AG08395 (cell line): ENCODE results near the gene CDC16.

ENCODE experiments used
- DNase-seq: peaks from one replicate; pipeline ENCODE4 v3.0.0; 2012; ENCODE audit warnings: mixed read lengths, low spot score

CDC16 gene

DNA sequence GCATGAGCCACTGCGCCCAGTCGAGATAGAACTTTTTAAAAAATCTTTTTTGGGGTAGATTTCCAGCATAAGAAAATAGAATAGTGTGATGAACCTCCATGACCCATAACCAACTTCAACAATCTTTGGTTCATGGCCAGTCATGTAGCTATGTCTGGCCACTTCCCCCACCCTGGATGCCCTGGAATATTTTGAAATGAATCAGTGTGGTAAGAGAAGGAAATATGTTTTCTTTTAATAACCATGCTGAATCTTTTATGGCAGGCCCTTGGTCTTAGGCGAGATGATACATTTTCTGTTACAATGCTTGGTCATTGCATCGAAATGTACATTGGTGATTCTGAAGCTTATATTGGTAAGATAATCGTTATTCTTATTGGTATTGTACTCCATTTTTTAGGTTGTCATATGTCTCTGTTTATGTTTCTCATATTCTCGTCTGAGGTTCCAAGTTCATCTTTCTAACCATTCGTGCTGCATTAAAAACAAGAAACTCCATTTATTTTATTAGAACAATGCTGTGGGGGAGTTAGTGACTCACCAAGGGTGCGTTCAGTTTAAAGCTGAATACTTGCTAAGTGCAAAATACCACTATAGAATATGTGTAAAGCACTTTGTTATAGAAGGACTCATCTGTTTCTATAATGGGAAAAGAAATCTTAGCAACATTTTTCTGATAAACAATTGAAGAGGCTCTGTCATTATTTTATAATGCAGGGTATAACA lies 30.4 kb downstream of the CDC16 start:
- DNase-seq: peak; percentile 53

DNA sequence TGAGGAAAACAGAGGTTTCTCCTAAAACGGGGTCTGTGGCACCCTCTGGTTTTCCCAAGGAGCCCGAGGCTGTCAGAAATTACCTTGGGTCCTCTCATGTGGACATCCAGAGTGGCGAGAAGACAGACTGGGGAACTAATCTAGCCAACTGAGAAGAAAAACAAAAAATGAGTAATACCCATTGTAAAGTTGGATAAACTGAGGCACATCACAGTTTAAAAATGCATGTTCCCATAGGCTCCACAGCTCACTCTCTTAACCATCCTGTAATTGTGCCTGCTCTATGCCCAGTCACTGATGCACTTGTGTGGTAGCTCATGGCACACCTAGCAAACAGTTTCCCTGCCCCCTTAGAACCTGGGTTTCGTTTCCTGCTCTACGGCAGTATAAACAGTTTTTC lies 31.5 kb downstream of the CDC16 start:
- no peak for DNase-seq

DNA sequence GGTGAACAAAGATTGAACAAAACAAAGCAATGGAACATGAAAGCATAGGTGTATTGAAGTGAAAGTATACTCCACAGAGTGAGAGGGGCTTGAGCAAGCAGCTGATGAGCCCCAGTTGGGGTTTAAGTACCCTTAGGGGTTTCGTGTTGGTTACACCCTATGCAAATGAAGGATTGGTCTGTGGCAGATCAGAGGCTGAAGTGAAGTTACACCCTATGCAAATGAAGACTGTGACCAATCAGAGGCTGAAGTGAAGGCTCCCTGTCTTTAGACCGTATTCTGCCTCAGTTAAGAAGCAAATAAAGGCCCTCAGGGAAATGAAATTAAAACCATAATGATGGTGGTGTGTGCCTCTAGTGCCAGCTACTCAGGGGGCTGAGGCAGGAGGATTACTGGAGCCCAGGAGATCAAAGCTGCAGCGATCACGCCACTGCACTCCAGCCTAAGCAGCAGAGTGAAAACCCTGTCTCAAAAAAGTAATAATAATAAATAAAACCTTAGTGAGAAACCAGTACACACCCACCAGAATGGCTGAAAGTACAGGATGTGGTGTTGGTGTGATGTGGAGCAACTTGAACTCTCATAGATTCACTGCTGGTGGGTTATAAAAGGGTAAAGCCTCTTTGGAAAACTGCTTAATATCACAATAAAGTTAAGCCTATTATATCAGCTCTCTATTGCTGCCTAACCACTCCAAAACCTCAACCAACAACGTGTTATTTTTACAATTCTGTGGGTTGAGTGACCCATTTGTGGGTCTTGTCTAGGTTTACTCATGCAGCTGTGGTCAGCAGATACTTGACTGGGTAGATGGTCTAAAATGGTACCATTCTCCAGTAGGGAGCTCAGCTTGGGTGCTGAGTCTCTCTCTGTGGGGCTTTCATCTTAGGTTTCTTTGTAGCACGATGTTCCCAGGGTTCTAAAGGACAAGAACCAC lies 33.9 kb downstream of the CDC16 start:
- DNase-seq: no peak

DNA sequence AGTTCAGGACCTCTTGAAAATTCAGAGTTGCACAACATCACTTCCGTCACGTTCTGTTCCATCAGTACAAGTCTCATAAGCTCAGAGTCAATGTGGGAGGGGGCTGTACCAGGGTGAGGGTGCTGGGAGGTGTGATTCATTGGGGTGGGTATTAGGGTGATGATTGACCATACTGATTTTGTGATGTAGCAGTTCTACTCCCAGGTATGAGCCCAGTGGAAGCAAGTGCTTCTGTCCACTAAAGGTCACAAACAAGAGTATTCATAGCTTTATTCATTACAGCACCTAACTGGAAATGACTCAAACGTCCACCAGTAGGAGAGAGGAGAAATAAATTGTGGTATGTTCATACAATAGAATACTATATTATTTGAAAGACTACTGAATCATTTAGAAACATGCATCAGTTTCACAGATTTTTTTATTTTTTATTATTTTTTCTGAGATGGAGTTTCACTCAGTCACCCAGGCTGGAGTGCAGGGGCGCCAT lies 34.6 kb downstream of the CDC16 start:
- no peak for DNase-seq

DNA sequence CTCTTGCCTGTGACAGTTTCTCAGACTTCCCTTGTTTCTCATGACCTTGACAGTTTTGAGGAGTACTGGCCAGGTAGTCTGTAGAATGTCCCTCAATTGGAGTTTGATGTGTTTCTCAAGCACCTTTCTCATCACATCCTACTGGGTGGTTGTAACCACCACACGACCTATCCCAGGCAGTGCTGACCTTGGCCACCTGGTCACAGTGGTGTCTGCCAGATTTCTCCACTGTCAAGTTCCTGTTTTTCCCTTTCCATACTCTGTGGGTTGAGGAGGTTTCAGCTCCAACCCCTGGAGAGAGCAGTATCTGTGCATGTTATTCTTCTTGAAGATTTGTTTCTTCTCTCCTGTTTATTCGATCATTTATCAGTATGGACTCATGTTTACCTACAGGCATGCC lies 38.3 kb downstream of the CDC16 start:
- no peak for DNase-seq

DNA sequence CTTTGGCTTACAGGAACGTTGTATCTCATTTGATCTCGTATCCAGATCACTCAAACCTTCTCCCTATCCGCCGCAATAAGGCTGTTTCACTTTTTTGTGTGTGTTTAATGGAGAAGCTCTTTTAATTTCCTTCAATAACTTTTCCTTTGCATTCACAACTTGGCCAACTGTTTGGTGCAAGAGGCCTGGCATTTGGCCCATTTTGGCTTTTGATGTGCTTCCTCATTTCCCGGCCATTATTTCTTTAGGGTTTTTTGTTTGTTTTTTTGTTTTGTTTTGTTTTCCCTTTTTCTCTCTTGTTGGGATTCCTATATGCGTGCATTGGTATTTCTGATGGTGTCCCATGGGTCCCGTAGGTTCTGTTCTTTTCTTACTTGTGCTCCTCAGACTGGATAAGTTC lies 40.6 kb downstream of the CDC16 start:
- DNase-seq: no peak

DNA sequence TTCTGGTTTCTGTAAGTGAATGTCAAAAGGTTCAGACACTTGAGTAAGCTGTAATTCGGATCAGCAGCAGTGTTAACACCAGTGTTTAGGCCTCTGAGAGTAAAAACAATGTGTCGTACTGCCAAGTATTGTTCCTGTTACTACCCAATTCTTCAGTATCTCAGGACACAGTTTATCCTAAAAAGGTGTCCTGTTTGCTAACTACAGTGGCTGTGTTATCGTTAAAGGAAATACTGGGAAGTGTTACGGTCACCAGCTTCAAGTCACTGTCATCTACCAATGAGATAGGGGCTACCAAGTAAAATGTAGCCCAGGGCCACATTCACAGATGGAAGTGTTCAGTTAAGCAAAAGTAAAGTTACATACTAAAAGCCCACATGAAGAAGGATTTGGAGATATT lies 44.4 kb downstream of the CDC16 start:
- no peak for DNase-seq

DNA sequence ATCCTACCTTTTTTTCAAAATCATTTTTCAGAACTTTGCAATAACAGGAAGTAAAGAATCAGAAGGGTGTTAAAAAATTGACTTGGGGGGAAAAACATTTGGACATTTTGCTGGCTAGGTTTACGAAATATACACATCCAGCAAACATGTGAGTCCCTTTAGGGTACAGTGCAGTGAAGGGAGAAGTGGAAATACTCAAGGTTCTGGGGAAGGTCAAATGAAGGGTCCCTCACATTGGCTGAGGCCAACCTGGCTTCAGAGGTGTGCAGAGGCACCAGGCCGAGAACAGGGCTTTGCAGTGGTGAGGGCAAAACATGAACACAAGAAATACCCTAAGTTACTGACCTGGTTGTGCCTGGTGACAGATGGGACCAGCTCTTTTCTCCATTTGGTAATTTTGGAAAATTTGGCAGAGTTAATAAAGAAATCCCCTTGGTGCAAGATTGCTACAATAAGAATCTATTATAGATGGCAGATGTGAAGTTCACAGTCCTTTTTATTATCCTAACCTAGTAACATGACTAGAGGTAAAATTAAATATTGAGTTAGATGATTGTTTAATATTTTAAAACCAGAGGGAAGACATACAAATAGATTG lies 45.2 kb downstream of the CDC16 start:
- no peak for DNase-seq

DNA sequence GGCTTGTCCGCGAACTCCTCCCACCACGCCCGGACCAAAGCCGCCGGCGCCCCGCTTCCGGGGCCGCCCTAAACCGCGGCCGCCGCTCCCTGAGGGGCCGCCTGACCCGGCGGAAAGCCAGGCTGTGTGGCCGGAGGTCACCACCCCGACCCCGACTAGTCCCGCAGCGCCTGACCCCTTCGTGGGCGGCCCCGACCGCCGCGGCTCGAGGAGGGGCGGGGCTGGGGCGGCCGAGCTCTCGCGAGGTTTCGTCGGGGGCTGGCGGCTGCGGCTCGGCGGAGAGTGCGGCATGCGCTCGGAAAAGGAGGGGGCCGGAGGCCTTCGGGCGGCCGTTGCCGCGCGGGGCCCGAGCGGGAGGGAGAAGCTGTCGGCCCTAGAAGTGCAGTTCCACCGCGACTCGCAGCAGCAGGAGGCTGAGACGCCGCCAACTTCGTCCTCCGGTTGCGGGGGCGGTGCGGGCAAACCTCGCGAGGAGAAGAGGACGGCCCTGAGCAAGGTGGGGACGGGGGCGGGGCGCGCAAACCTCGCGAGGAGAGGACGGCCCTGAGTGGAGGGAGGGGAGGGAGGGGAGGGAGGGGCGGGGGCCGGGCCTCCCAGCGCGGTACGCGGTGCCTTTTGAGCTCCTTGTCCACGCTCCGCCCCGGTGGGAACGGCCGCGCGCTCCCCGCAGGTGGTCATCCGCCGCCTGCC lies 46.8 kb downstream of the CDC16 start, which contains the start of gene UPF3A:
Gene UPF3A (plus strand): TSS at position 251 of the 690 bp plus-strand sequence. CDS start 39 bp downstream, at position 290.
- peak; percentile 91 for DNase-seq

DNA sequence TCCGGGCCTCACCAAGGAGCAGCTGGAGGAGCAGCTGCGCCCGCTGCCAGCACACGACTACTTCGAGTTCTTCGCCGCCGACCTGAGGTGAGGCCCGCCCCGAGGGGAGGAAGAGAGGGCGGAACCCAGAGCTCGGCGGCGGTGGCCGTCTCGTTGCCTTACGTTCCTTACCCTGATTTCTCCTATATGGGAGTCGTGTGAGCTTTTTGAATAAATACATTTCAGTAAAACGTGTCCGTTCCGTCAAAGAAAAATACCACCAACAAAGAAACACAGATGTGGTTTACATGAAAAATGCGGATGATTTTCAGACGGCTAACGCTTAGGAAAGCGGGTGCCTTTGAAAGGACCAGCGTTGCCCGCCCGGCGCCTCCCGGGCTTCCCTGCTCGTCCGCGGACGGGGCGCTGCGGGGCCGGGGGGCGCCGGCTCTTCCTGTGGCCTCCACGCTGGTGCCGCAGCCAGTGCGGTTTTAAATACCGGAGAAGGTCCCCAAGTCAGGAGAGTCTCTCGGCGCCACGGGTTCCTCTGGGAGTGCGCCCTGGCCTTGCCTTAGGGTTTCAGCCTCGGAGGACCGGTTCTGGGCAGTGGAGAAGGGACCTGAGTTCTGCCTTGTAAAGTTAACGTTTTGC lies 47.5 kb downstream of the CDC16 start:
- DNase-seq: peak; percentile 58

DNA sequence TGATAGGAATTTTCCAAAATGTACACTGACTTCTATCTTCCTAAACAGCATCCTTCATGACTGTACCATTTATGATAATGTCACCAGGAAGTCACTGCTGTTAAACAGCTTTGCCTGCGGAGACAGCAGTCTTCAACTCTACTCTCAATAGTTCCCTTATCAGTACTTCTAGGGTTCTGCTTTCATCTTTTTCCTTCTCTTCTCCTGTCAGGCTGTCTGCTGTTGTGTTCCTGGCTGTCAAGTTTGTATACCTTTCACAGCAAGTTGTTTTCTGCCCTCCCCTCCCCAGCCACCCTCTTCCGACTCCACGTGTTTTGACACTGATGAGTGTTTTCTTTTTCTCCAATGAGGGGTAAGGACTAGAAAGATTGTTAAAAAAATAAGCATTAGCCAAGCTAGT lies 48.9 kb downstream of the CDC16 start:
- no peak for DNase-seq

DNA sequence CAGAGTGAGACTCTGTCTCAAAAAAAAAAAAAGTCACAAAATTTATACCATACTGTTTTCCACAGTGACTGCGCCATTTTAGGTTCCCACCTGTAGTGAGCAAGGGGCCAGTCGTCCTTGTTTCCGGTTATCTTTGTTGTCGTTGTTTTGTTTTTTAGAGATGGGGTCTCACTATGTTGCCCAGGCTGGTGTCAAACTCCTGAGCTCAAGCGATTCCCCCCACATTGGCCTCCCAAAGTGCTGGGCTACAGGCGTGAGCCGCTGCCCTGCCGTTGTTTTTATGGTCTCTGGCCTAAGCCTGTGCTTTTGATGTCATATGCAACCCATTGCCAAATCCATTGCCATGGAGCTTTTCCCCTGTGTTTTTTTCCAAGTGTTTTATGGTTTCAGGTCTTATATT lies 50.0 kb downstream of the CDC16 start:
- no peak for DNase-seq

DNA sequence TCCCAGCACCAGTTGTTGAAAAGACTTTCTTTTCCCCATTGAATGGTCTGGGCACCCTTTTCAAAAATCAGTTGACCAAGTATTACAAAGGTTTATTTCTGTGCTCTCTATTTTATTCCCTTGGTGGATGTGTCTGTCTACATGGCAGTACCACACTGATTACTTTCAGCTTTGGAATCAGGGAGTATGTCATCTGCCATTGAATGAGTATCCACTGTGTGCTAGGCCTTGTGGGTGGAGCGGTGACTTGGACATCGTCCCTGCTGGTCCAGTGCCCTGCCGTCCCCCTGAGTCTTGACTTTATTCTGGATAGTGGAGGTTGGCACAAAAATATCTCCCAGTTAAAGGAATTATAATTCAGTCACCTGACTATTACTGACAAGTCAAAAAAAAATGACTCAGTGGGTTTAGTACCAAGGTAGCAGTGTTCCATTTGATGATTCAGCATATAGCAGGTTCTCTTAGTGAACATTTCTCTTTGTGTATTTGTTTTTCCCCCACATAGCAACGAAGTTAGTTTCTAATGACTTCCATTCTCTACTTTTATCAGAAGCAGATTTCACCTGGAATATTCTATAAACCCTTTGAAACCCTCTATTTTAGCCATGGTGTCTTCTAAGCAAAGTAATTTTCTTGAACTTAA lies 50.6 kb downstream of the CDC16 start:
- DNase-seq: no peak

DNA sequence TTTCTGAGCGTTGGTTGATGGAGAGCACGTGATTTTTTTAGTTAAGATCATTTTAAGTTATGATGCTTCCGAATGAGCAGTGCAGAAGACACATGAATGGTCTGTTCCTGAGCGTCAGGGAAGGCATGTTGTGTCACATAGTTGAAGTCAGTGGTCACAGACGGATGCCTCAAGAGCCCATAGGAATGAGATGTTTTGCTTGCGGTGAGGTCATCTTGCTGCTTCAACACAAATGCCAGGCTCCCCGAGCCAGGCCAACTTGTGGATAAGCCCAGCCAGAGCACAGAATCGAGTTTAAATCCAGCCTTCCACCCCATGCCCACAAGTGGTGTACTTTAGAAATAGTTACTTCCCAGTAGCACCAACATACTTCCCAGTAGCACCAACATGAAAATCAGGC lies 52.1 kb downstream of the CDC16 start:
- DNase-seq: no peak

DNA sequence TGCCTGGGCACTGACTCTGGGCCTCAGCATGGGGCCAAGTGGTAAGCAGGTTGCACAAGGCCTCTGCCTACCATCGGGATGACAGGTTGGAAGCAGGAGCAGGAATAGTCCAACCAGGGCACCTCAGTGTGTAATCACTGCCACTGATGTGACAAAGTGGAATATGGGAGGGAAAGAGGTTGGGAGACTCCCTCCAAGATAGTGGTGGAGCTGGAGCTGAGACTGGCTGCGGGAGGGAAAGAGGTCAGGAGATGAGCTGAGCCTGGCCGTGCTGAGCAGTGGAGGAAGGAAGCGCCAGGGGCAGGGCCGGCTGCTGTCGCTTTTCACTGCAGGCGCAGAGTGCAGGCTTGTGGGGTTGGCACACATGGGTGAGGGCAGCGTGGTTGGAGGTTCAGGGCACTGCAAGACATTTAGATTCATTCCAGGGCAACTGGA lies 53.5 kb downstream of the CDC16 start:
- no peak for DNase-seq

DNA sequence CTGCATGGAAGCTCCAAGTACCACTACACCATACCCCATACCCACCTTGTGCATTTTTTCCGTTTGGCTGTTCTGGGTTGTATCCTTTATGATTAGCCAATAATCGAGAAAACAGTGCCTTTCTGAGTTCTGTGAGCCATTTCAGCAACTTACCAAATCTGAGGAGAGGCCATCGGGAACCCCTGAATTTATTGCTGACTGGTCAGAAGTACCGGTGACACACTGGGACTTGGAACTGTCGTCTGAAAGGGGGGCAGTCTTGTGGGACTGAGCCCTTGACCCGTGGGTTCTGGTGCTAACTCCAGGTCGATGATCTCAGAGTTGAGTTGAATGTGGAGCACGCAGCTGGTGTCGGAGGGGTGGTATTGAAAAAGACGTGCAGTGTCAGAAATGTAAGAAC lies 61.8 kb downstream of the CDC16 start:
- DNase-seq: no peak

DNA sequence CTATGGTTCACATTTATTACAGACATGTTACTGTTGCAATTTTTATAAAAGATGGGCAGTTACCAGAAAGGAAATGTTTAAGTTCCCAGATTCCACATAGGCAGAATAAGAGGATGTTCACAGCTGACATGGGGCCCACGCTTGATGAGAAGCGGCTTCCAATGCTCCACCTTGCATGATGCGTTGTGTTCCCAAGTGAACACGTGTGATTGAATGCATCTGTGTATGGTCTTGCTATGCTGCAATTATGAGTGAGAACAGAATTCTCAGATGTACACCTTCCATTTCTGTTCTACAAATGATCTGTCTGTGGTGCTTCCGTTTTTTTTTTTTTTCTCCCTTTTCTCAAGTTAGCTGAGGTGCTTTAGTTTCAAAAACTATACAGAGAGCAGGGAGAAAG lies 62.2 kb downstream of the CDC16 start:
- no peak for DNase-seq

DNA sequence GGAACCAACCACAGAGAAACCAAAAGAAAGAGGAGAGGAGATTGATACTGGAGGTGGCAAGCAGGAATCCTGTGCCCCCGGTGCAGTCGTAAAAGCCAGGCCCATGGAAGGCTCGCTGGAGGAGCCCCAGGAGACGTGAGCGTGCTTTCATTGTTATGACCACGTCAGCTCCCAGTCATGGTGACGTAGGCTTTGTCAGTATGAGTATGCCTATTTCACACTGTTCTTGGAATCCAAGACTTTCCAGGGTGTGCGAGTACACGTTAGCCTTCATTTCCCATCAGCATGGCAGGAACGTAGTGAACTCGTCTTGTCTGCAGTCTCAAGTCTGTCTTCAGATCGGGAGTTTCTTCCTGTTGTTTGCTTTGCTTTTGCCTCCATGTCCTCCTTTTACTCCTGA lies 64.2 kb downstream of the CDC16 start:
- DNase-seq: no peak

DNA sequence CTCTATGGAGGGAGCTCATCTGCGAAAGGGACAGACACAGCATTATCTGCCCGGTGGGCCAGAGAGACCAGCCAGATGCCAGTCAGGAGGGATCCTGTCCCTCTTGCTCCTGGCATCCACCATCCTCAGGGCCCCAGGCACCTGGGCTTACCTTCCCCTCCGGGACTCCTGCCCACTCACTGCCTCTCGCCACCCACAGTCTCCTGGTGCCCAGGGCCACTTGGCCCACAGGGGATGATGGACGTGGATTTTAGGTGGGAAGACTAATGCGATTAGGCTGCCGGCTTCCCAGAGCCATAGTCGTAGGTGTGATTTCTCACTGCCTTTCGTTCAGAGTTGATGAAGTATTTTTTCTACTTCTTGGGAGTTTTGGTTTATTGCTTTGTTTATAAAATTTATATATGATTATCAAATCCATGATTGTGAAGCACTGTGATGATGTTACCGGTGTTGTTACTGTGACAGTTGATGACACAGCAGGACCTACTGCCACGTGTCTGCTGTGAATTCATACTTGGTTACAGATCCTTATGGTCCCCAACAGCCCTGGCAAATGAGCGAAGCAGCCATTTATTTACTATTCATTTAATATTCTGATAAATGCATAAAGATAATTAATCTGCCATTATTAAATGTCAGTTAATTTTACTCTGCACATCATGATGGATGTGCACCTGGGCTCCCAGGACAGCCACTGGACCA lies 65.1 kb downstream of the CDC16 start:
- no peak for DNase-seq

DNA sequence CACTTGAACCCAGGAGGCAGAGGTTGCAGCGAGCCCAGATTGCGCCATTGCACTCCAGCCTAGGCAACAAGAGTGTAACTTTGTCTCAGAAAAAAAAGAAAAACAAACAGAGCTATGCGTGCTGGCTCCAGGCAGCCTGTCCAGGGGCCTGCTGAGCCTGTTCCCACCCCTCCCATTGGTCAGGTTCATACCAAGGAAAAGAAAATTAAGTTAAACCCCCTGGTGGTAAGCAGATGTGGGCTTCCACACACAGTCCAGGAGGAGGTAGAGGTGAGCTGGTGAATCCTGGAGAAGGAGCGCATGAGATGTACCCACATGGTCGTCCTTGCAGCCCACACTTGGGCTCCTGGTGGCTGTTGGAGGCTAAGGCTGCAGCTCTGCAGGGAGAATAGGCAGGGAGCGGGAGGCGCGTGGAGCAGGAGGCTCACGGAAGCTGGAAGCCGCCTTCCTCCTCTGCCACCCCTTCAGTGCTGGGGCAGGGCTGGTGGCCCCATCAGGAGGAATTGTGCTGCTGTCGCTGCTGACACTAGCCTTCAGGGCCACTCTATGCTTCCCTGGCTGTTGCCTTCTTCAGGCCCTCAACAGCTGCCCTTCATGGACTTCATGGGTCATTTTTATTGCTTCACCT lies 69.1 kb downstream of the CDC16 start:
- no peak for DNase-seq
